Mammary epithelial cell (primary cell): Measurements from ENCODE around the gene AK9.

ENCODE experiments used
- EZH2 ChIP-seq: IDR thresholded peaks from 2 replicates; pipeline ENCODE4 v1.6.1; 2012; ENCODE audit warnings: low read length, inconsistent platforms, borderline replicate concordance
- TF ChIP-seq, protein P1 (sequence below), 2 donors: IDR thresholded peaks in 1 of 2; conservative IDR thresholded peaks in 1 of 2; 2 replicates each; pipeline ENCODE4 v1.5.1; 2011 to 2012; ENCODE audit warnings: inconsistent platforms in 2 of 2, low read length in 2 of 2, mild to moderate bottlenecking in 2 of 2, control low read depth in 1 of 2, low read depth in 1 of 2; ENCODE audit not compliant: insufficient read depth in 1 of 2; ENCODE audit errors: extremely low read depth in 1 of 2

DNA sequence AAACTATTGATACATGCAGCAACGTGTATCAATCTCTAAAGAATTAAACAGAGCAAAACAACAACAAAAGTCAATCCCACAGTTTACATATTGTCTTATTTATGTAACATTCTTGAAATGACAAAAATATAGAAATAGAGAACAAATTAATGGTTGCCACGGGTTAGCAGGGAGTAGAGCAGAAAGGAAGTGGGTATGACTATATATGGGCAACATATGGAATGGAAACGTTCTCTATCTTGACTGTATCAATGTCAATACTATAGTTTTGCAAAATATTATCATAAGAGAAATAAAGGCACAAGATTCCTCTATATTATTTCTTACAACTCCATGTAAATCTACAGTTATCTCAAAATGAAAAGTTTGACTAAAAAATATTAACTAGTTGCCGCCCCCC is 12.8 kb downstream of the AK9 start:
- TF ChIP-seq, protein P1, sequence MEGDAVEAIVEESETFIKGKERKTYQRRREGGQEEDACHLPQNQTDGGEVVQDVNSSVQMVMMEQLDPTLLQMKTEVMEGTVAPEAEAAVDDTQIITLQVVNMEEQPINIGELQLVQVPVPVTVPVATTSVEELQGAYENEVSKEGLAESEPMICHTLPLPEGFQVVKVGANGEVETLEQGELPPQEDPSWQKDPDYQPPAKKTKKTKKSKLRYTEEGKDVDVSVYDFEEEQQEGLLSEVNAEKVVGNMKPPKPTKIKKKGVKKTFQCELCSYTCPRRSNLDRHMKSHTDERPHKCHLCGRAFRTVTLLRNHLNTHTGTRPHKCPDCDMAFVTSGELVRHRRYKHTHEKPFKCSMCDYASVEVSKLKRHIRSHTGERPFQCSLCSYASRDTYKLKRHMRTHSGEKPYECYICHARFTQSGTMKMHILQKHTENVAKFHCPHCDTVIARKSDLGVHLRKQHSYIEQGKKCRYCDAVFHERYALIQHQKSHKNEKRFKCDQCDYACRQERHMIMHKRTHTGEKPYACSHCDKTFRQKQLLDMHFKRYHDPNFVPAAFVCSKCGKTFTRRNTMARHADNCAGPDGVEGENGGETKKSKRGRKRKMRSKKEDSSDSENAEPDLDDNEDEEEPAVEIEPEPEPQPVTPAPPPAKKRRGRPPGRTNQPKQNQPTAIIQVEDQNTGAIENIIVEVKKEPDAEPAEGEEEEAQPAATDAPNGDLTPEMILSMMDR (conservative IDR thresholded peaks at IDR 0.05 in 1 of 2, IDR thresholded peaks at IDR 0.05 in 1 of 2; ENCODE audit: extremely low read depth in 1 of 2, insufficient read depth in 1 of 2, low read depth in 1 of 2, low read length in 2 of 2), result no peak
- no peak for TF ChIP-seq EZH2
